Measurements from ENCODE around the gene CNTNAP2. TPM values are rescaled to one million over a fixed set of nuclear protein-coding genes. Genes with fewer than 3 reads are reported as not detected.

Gene CNTNAP2
- total RNA-seq, 1 donor = 7.6 TPM

- Histone ChIP-seq H3K4me2 (ENCODE audit: insufficient read depth, low read length) (no peak overlapping the region), H3K4me1 (ENCODE audit: insufficient read depth, low read length) (no peaks in the 10 kb centered on the region), H2AFZ (ENCODE audit: low read length) (no peak overlapping the region), H3K36me3 (ENCODE audit: insufficient read depth, low read length) (no peaks in the 10 kb centered on the region), H3K27ac (ENCODE audit: low read depth, low read length) (no peak overlapping the region), H3K9me3 (ENCODE audit: low read depth, low read length) (no peaks in the 10 kb centered on the region), H4K20me1 (ENCODE audit: insufficient read depth, low read length) (no peaks in the 10 kb centered on the region), H3K4me3 (ENCODE audit: insufficient read depth, low read length) (no peak overlapping the region), H3K79me2 (ENCODE audit: insufficient read depth, low read length) (no peaks in the 10 kb centered on the region), H3K27me3 (ENCODE audit: insufficient read depth, low read length) (no peaks in the 10 kb centered on the region)
- DNase-seq (ENCODE audit: insufficient read length, low spot score, missing footprints) = no peak
- no peak for TF ChIP-seq CTCF (IDR thresholded peaks at IDR 0.05; ENCODE audit: extremely low read depth, low read depth, low read length)
These were observed 545.3 kb downstream of the CNTNAP2 start for GRCh38 chr7:146661929-146662328.

GRCh38 chr7:146665023-146665422, 548.4 kb downstream of the CNTNAP2 start:
- H3K36me3 ChIP-seq (ENCODE audit: insufficient read depth, low read length) = no peaks in the 10 kb centered on the region
- no peak overlapping the region for H3K27ac ChIP-seq (ENCODE audit: low read depth, low read length)
- DNase-seq (ENCODE audit: insufficient read length, low spot score, missing footprints) = no peak
- no peak overlapping the region for H3K4me2 ChIP-seq (ENCODE audit: insufficient read depth, low read length)
- no peak overlapping the region for H2AFZ ChIP-seq (ENCODE audit: low read length)
- no peaks in the 10 kb centered on the region for H3K27me3 ChIP-seq (ENCODE audit: insufficient read depth, low read length)
- H3K4me3 ChIP-seq (ENCODE audit: insufficient read depth, low read length) = no peak overlapping the region
- no peaks in the 10 kb centered on the region for H3K79me2 ChIP-seq (ENCODE audit: insufficient read depth, low read length)
- no peaks in the 10 kb centered on the region for H3K9me3 ChIP-seq (ENCODE audit: low read depth, low read length)
- TF ChIP-seq CTCF (IDR thresholded peaks at IDR 0.05; ENCODE audit: extremely low read depth, low read depth, low read length) = no peak
- no peaks in the 10 kb centered on the region for H3K4me1 ChIP-seq (ENCODE audit: insufficient read depth, low read length)
- no peaks in the 10 kb centered on the region for H4K20me1 ChIP-seq (ENCODE audit: insufficient read depth, low read length)

DNA sequence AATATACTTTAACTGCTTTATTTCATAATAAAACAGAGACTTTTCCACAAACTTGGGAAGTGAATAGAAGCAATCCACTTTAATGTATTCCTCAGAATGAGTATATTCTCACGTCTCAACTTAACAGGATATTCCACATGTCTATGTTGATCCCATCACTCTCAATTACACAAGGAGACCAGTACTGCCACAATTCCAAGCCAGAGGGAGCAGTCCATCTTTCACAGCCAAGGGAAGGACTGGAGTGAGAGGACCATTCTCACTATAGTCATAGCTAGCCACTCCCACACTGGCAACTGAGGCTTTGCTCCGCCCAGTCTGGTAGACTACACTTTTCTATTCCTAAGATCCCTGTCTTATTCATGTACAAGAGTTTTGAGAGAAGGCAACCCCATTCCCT, 553.9 kb downstream of the CNTNAP2 start:
- H3K4me3 ChIP-seq (ENCODE audit: insufficient read depth, low read length) = no peak overlapping the region
- H4K20me1 ChIP-seq (ENCODE audit: insufficient read depth, low read length) = no peaks in the 10 kb centered on the region
- H3K4me2 ChIP-seq (ENCODE audit: insufficient read depth, low read length) = no peak overlapping the region
- no peak overlapping the region for H2AFZ ChIP-seq (ENCODE audit: low read length)
- H3K79me2 ChIP-seq (ENCODE audit: insufficient read depth, low read length) = no peaks in the 10 kb centered on the region
- no peak overlapping the region for H3K27ac ChIP-seq (ENCODE audit: low read depth, low read length)
- DNase-seq (ENCODE audit: insufficient read length, low spot score, missing footprints) = no peak
- H3K36me3 ChIP-seq (ENCODE audit: insufficient read depth, low read length) = no peaks in the 10 kb centered on the region
- H3K4me1 ChIP-seq (ENCODE audit: insufficient read depth, low read length) = no peaks in the 10 kb centered on the region
- no peaks in the 10 kb centered on the region for H3K27me3 ChIP-seq (ENCODE audit: insufficient read depth, low read length)
- no peaks in the 10 kb centered on the region for H3K9me3 ChIP-seq (ENCODE audit: low read depth, low read length)
- TF ChIP-seq CTCF (IDR thresholded peaks at IDR 0.05; ENCODE audit: extremely low read depth, low read depth, low read length) = no peak

DNA sequence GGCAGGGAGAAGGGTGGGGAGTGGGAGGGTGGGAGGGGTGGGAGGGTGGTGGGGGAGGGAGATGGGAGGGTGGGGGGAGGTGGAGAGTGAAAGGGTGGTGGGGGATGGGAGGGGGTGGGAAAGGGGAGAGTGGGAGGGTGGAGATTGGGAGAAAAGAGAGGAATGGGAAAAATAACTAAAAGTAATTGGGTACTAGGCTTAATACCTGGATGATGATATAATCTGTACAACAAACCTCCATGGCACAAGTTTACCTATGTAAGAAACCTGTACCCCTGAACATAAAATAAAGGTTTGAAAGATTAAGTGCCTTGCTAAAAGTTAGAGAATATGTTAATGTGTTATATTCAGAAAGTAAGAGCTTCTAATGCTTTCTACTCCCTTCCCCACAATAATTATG, 564.9 kb downstream of the CNTNAP2 start:
- no peaks in the 10 kb centered on the region for H3K79me2 ChIP-seq (ENCODE audit: insufficient read depth, low read length)
- no peak for DNase-seq (ENCODE audit: insufficient read length, low spot score, missing footprints)
- no peaks in the 10 kb centered on the region for H3K36me3 ChIP-seq (ENCODE audit: insufficient read depth, low read length)
- H3K4me2 ChIP-seq (ENCODE audit: insufficient read depth, low read length) = no peak overlapping the region
- no peaks in the 10 kb centered on the region for H3K4me1 ChIP-seq (ENCODE audit: insufficient read depth, low read length)
- H2AFZ ChIP-seq (ENCODE audit: low read length) = no peak overlapping the region
- no peak overlapping the region for H3K27ac ChIP-seq (ENCODE audit: low read depth, low read length)
- TF ChIP-seq CTCF (IDR thresholded peaks at IDR 0.05; ENCODE audit: extremely low read depth, low read depth, low read length) = no peak
- no peaks in the 10 kb centered on the region for H3K9me3 ChIP-seq (ENCODE audit: low read depth, low read length)
- H3K4me3 ChIP-seq (ENCODE audit: insufficient read depth, low read length) = no peak overlapping the region
- H4K20me1 ChIP-seq (ENCODE audit: insufficient read depth, low read length) = no peaks in the 10 kb centered on the region
- H3K27me3 ChIP-seq (ENCODE audit: insufficient read depth, low read length) = no peaks in the 10 kb centered on the region
